Stimulated activated CD4-positive, alpha-beta T cell treated with anti-CD3 and anti-CD28 coated beads, Interleukin-1b, Interleukin-23, amount 100 ng/mL, for 48 hours (primary cell): Measurements from ENCODE around the gene NINJ2.
A peak's percentile ranks its signal among the peaks of the same experiment; 100 is the strongest.

Experiments used
- DNase-seq: peaks from one replicate; pipeline ENCODE4 v3.0.0-alpha.2; 2020

Gene NINJ2

DNA sequence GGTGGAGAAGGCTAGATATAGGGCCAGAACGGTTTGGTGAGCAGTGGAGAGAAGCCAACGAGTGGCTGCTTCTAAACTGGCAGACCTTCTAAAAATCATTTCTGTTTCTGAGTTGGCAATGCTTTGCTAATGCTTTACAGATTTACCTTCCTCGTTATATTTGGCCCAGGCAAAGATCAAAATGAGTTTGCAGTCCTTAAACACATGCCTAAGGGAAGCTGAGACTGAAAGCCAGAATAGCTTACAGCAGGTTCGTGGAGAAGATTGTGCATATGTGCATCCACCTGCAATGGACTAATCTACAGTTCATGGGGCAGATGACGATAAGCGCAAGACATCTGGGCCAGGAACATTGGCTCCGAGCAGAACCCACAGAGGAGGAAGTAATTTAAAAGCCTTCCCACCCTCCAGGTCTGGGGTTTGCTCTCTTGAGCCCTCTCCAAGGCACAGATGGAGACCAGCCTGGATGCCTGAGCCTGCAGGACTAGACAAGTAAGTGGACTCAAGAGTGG lies 99.4 kb downstream of the NINJ2 start:
- no peak for DNase-seq

DNA sequence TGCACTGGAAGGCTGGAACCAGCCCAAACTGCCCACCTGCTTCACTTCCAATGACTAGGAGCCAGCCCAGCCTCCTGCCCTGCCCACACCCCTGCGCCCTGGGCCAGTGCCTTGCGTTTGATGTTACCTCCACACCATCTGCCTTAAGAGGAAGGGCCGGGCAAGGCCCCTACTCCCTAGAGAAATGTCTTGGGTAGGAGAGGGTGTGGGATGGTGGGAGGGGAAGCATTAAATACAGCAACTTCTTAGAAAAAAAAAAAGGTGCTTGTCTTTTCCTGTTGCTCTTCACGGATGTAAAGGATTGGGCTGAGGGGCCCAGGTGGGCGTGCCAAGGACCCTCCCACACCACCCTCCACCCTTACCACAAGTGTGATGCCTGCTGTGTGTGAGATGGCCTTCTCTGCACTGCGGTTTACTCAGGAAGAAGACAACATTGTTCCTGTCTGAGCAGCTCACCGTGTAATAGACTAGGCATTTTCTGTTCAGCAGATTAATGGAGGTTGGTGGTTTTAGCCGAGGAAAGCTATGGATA lies 99.9 kb downstream of the NINJ2 start:
- peak; percentile 39 for DNase-seq

DNA sequence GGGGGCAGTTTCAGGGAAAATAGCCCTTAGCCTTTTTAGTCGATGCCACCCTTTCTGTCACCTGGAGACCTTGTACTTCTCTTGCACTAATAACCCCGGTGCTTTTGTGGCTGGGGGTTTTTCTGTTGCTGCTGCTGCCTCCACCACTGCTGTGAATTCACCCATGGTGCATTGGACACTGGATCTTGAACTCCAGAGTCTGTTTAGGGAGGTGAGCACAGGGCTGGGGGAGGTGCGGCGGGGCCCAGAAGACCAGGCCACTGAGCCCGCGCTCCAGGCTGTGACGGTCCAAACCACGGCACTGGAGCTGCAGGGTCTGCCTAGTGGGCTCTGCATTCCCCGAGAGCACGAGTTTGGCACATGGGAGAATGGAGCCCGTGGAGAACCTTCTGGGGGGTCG lies 100.6 kb downstream of the NINJ2 start:
- no peak for DNase-seq

DNA sequence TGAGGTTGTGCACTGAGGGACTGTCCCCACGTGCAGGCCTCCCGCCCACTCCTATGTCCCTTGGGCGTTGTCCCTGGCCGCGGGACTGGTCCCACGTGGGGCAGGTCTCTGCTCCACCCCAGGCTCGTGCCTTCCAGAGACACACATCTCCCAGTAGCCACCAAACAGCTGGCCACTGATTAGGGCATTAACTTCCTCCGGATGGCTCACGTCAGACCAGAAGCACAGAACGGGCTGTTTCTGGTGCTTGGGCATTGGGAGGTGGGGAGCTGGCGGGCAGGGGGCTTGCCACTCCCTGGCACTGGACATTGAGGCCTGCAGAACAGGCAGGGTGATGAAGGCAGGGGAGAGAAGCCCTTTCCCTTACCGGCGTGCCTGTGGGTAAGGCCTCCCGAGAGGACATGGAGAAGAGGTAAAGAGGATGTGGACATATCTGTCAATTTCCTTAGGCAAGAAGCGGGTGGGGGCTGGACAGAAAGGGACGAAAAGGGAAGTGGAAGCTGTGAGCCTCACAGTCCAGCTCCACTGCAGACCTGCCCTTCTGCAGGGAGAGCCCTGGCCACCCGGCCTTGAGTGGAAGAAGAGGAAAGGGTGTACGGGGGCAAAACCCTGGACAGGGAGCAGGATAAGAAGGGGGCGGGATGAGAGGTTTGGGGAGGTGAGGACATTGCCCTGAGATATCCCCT lies 101.2 kb downstream of the NINJ2 start:
- DNase-seq = no peak

DNA sequence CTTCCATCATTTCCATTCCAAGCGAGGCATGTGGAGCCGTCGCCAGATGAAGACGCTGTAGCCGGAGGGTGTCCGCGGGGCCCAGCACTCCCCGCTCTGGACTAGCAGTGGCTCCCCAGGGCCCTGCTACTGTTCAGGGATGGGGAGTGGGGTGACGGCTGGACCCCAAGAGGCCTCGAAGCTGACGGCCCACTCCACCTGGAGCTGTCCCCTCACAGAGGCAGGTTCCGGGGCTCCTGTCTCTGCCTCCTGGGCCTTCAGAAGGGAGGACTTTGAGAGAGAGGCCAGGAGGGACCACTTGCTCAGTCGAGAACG lies 101.9 kb downstream of the NINJ2 start:
- DNase-seq = no peak

DNA sequence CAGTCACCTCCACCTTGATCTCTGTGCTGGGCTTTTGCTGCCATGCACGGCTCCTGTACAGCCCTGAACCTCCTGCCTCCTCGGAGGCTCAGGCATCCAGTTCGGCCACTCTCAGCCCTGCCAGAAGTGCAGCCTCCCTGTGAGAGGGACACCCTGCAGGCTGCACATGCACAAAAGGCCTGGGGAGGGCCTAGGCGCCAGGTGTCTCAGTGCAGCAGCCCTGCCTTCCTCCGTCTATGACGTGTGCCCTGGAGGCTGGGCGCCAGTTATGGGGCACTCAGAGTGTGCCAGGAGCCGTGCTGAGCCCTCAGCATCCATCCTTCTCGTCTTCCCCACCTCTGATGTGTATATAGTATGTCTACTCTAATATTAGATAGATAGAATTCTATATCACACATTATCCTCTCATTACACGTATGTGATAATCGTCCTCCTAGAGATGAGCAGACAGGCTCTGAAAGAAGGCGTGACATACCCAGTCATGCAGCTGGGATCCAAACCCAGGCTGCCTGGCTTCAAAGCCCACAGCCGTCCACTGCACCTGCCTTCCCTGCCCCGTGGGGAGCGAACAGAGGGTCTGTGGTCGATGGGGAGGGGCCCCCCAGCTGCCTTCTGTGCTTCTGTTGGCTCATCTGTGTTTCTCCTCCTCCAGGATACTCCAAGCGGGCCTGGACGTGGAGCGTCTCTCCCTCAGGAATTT lies 102.4 kb downstream of the NINJ2 start:
- DNase-seq = no peak

DNA sequence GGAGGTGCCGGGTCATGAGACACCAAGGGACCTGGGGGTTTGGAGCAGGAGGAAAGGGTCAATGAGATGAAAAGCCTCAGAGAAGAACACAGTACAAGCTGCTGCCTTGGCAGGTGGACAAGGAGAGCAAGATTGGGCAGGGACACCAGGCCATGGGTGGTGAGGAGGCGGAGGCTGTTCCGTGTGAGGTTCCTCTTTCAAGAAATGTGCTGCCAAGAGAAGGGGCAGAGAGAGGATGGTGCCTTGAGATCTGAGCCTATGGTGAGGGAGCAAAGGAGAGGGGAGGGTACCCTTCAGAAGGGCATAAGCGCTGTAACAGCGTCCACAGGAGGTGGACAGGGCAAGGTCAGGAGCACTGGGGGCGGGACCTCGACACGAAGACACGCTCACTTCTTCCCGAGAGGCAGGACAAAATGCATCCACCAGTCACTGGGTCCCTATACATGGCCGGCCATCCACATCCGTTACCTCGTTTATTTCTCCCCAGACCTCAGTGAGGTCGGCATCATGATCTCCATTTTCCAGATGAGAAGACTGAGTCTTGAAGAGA lies 103.3 kb downstream of the NINJ2 start:
- no peak for DNase-seq

DNA sequence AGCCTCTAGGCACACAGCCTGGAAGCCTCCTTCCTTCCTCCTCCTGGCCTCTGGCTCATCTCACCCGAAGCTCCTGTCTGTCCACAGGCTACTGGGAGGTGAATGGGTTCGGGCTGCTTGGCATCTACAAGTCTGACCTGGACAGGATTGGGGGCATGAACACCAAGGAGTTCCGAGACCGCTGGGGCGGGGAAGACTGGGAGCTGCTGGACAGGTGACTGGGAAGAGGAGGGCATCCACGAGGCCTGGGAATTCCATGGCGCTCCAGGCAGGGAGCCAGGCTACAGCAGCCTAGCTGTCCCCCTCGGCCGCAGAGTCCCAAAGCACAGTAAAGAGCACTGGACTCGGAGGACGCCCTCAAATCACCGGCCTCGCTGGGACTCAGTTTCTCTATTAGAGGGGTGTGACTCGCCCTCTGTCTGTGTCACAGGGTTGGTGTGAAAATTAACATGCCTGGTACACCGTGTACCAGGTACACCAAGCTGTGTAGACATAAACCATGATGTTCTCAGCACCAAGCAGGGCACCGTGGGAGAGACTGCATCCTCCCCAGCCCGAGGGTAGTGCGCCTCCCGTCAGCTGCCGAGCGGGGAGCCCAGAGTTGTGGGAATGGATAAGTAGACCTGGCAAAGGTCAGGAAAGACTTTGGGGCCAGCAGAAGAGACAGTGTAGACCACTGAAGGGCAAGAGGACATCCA lies 103.9 kb downstream of the NINJ2 start:
- no peak for DNase-seq

DNA sequence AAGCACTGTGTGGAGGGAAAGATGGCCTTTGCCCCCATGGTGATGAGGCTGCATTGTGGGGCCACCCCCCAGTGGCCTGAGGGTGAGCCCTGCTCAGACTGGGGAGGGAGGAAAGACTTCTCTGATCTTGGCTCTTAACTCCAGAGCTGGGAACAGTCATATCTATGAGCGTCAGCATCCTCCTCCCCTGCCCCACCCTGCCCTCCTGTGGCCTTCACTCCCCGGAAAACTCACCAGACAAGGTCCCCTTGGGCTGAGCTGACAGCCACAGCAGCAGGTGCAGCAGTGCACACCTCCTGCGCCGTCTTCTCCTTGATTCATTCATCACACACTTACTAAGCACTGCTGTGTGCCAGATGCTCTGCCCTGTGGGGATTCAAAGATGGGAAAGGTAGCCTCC lies 104.7 kb downstream of the NINJ2 start:
- no peak for DNase-seq

DNA sequence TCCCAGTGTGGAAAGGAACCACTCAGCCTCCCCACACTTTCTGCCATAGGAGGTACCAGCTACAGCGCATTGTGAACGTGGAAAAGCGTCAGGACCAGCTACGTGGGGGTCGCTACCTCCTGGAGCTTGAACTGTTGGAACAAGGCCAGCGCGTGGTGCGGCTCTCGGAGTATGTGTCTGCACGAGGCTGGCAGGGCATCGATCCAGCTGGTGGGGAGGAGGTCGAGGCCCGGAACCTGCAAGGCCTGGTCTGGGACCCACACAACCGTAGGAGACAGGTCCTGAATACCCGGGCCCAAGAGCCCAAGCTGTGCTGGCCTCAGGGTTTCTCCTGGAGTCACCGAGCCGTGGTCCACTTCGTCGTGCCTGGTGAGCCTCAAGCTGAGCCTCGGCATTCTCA lies 106.7 kb downstream of the NINJ2 start:
- no peak for DNase-seq

DNA sequence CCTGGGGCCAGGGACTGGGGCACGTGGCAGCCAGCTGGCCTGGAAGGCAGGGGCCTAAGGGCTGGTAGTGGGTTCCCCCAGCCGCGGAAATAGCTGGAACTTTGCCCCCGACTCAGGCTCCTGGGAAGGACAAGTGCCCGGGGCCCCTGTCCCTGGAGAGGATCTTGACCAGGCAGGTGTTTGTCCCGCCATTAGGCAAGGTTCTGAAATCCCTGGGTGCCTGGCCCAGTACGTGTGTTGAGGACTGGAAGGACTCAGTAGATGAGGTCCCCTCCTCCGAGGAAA lies 109.3 kb downstream of the NINJ2 start:
- no peak for DNase-seq

DNA sequence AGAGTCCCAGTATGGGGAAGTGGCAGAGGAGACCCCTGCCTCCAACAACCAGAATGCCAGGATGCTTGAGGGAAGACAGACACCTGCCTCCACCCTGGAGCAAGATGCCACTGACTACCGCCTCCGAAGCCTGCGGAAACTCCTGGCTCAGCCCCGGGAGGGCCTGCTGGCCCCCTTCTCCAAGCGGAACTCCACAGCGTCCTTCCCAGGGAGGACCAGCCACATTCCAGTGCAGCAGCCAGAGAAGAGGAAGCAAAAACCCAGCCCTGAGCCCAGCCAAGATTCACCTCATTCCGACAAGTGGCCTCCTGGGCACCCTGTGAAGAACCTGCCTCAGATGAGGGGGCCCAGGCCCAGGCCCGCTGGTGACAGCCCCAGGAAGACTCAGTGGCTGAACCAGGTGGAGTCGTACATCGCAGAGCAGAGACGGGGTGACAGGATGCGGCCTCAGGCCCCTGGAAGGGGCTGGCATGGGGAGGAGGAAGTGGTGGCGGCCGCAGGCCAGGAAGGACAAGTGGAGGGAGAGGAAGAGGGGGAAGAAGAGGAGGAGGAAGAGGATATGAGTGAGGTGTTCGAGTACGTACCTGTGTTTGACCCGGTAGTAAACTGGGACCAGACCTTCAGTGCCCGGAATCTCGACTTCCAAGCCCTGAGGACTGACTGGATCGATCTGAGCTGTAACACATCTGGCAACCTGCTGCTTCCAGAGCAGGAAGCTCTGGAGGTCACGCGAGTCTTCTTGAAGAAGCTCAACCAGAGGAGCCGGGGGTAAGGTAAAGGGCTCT lies 109.8 kb downstream of the NINJ2 start:
- DNase-seq = no peak

DNA sequence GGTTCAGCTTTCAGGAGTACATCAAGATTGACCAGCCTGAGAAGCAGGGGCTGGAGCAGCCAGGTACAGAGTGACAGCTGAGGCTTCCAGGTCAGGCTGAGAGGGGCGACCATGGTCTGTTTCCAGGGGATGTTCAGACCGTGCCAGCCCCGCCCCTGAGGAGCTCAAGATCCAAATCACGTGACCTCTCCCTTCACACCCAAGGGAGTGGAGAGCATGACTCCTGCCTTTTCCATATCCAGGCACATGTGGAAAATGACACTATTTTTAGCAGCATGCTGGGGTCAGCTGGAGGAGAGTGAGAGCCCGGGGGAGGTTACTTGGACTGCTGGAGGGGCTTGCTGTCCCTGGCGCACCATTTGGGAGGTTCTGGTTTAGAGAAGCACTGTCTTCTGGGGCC lies 110.8 kb downstream of the NINJ2 start:
- no peak for DNase-seq

DNA sequence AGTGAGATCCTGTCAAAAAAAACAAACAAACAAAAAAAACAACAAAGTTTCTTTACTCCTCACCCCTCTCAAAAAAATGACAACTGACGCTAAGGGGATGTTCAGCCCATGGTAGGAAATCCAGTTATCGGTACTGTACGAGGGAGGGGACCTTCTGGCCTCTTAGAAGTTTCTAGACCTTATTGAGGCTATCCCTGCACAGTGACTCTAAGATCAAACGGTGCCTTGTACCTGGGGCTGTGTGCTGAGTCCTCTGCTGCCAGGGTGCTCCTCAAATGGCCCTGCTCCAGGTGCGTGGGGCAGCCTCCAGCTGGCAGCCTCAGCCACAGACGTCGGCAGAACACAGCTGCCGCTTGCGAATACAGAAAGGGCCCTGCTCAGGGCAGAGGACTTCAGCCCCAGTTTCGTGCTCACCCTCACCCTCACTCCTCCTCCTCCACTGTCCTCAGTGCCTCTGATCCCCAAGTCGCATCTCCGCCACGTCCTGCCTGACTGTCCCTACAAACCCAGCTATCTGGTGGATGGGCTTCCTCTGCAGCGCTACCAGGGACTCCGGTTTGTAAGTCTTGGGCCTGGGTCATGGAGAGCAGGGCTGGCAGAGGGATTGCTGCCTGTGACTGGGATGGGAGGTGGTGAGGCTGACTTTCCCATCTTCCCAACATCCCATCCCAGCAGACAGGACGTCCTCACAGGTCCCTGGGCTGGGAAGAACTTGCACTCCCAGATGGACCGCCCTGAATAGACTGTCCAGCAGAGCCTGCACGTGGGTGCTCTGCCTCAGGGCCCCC lies 112.6 kb downstream of the NINJ2 start:
- no peak for DNase-seq

DNA sequence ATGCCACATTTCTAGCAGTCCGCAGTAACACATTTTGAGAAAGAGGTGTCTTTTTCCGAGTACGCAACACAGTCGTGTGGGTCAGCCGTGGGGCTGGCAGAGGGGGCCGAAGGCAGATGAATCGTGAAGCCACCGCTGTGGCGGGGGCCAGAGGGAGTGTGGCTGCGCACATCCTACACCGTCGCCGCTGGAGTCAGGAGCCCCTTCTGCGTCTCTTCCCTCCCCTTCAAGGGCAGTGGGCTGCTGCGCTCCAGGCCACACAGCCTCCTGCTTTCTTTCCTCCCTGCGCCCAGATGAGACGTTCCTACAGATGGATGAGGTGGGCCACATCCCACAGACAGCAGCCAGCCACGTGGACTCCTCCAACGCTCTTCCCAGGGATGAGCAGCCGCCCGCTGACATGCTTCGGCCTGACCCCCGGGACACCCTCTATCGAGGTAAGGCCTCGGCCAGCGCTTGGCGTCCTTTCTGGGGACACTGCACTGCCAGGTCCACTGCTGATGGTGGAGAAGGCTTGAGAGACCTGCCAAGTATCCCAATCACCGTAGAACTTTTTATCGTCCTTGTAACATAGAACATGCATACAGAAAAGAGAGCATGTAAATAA lies 113.7 kb downstream of the NINJ2 start:
- no peak for DNase-seq

DNA sequence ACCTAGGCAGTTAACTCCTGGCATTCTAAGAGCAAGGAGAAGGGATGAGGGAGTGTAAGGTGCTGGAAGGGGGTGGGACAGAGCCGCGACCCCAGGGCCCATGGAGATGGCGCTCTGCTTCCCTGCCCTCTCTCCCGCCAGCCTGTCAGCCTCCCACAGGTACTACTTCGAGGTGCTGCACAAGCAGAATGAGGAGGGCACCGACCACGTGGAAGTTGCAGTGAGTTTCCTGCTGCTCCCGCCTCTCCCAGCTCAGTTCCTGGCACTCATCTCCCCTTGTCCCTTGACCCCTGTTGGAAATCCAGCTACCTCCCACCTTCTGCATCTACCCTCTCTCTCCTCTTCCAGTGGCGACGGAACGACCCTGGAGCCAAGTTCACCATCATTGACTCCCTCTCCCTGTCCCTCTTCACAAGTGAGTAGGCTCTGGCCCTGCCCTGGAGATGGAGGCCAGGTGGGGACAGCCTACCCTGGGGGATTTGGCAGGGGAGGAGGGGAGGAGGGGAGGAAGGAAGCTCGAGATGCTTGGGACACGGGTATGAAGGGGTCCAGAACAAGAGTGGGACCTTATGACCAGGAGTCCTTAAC lies 115.3 kb downstream of the NINJ2 start:
- no peak for DNase-seq

DNA sequence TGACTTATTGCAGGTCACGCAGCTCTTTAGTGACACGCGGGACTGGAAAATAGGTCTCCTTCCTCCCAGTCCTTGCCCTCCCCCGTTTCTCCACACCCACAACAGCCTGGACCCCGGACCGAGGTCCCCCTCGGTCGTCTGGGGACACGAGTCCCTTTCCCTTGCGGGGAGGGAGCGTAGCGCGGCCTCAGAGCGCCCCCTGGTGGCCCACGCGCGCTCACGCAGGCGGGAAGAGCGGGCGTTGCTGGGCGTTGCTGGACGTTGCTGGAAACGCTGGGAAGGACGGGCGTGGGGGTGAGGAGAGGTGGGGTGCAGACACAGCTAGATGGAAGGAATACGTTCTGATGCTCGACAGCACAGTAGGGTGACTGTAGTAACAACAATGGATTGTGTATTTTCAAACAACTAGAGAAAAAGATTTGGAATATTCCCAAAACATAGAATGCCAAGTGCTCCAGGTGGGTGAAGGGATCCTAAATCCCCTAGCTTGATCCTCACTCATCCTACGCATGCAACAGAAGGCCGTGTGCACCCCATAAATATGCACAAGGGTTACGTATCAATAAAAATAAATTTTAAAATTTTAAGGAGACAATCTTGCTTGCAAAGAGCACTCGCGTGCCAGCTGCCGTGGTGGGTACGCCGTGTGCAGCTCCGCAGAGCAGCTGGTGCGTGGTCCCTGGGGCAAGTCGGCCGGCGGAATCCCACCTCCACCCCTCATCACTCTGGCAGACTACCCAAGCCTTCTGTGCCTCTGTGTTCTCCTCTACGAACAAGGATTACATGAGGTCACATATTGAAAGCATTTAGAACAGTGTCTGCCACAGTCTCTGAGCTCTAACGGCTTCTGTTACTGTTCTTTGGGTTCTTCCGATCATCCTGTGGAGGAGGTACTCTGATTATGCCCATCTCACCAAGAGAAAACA lies 116.1 kb downstream of the NINJ2 start:
- peak; percentile 65 for DNase-seq

DNA sequence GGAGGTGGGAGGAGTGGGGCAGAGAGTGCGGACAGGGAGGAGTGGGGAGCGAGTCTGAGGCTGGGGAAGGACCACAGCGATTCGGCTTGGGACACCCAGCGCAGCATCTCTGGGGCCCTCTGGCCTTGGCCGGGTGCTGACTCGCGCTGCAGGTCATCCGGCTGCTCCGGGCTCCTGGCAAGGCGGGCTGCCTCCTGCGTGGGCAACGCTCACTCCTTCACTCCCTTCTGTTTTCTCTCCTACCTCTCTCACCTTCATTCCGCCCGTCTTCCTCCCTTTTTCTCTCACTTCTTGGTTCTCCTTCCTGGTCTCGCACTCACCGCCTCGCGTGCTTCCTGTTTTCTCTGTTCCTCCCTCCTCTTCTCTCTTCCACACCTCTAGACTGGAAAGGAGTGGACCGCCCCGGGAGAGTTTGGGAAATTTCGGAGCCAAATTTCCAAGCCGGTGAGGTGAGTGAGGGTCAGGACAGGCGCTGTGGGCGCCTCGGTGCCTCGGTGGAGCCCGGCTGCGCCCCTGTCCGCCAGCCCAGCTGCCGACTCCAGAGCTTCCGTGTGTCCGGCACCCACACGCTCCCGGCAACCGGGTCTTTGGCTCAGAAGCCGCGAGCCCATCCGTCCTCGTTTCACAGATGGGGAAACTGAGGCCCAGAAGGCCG lies 116.9 kb downstream of the NINJ2 start:
- DNase-seq = no peak

DNA sequence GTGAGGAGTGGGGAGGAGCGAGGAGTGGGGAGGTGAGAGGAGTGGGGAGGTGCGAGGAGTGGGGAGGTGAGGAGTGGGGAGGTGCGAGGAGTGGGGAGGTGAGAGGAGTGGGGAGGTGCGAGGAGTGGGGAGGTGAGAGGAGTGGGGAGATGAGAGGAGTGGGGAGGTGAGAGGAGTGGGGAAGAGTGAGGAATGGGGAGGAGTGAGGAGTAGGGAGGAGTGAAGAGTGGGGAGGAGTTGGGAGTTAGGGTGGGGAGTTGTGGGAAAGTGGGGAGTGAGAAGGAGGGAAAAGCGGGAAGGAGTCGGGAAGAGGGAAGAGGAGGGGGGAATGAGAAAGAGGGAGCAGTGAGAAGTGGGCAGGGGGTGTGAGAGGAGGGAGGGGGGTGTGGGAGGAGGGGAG lies 117.4 kb downstream of the NINJ2 start:
- no peak for DNase-seq
